Measurements from ENCODE around the gene SMC5. TPM values are rescaled to one million over a fixed set of nuclear protein-coding genes. Genes with fewer than 3 reads are reported as not detected.
A peak's percentile ranks its signal among the peaks of the same experiment; 100 is the strongest.

The SMC5 gene
- total and polyA plus RNA-seq, 2 donors (not counting 1 experiment from before 2014, with no cell fraction given) = 8.9 to 82.1 TPM

GRCh38 chr9:70340572-70340971 is 81.8 kb downstream of the SMC5 start:
- H3K4me3 Mint-ChIP-seq = no peak overlapping the region
- no peak for ATAC-seq (ENCODE audit: low read depth)
- H3K4me1 Mint-ChIP-seq = no peaks in the 10 kb centered on the region
- Histone ChIP-seq H3K9ac (ENCODE audit: low read length) (no peak overlapping the region), H3K4me3 (ENCODE audit: control extremely low read depth in 1 of 5, extremely low read depth in 1 of 5, insufficient read depth in 1 of 5, low read depth in 2 of 5, low read length in 4 of 5) (no peak overlapping the region), H3K36me3 (replicated peaks in 1 of 2; ENCODE audit: control extremely low read depth in 1 of 2, control insufficient read depth in 1 of 2, extremely low read depth in 1 of 2, insufficient read depth in 2 of 2, low read length in 1 of 2) (peaks cover 3 to 8% of the 10 kb centered on the region in 2 experiments), H3K79me2 (ENCODE audit: control insufficient read depth, insufficient read depth, low read length) (no peaks in the 10 kb centered on the region), H3K4me2 (replicated peaks; ENCODE audit: low read depth, low read length, poor library complexity, severe bottlenecking) (no peak overlapping the region), H3K4me1 (ENCODE audit: control insufficient read depth in 2 of 2, insufficient read depth in 2 of 2, low read length in 2 of 2) (no peaks in the 10 kb centered on the region), H4K20me1 (ENCODE audit: control insufficient read depth, insufficient read depth, low read length, poor library complexity, severe bottlenecking) (no peaks in the 10 kb centered on the region), H3K27ac (ENCODE audit: low read length in 2 of 2) (no peak overlapping the region), H2AFZ (ENCODE audit: insufficient read depth, low read depth, low read length, poor library complexity, severe bottlenecking) (no peak overlapping the region), H3K9me3 (ENCODE audit: control extremely low read depth in 1 of 3, control insufficient read depth in 2 of 3, insufficient read depth in 1 of 3, low read length in 2 of 3) (no peaks in the 10 kb centered on the region), H3K27me3 (replicated peaks in 1 of 4; ENCODE audit: control extremely low read depth in 1 of 4, control insufficient read depth in 3 of 4, insufficient read depth in 4 of 4, low read length in 3 of 4) (no peaks in the 10 kb centered on the region)
- no peaks in the 10 kb centered on the region for H3K9me3 Mint-ChIP-seq (ENCODE audit: insufficient read depth)
- no peaks in the 10 kb centered on the region for H3K27me3 Mint-ChIP-seq
- ChIA-PET POLR2A (no interaction called here), CTCF (interaction anchor here (0.7 to 4.0 kb wide), 17 partner anchors 11 to 261 kb away, joined by 3 to 80 read pairs (median 5); no protein-coding TSS in a partner anchor)
- no CpG with 5 or more reads among the region's 1 CpG for WGBS (ENCODE audit: insufficient coverage)
- H3K27ac Mint-ChIP-seq = no peak overlapping the region
- TF ChIP-seq CTCF (IDR thresholded peaks at IDR 0.05) = peak; percentile 78
- no peak for TF ChIP-seq EZH2 (IDR thresholded peaks at IDR 0.05; ENCODE audit: borderline replicate concordance, insufficient read depth, low read depth, low read length, poor library complexity, severe bottlenecking)
- DNase-seq = peak; percentile 32
- intact Hi-C loops (cut with micrococcal nuclease) = loop anchor here (1.0 to 2.0 kb wide), 3 partner anchors 72 to 262 kb away; no protein-coding TSS in a partner anchor

DNA sequence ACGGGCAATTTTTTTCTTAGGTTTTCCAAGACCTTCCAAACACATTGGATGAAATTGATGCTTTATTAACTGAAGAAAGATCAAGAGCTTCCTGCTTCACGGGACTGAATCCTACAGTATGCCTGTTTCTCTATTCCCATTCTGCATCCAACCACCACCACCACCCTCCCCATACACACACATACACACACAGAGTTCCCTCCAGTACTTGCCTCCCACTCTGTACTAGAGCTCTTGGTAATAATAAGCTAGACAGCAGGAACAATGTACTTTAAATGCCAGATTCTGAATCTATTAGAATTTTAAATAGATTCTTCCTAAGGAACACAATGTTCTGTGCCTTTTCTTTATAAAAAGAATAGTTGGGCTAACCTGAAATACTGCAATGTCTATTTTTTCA is 88.3 kb downstream of the SMC5 start:
- TF ChIP-seq CTCF (IDR thresholded peaks at IDR 0.05) (no peak), EZH2 (IDR thresholded peaks at IDR 0.05; ENCODE audit: borderline replicate concordance, insufficient read depth, low read depth, low read length, poor library complexity, severe bottlenecking) (no peak)
- no peaks in the 10 kb centered on the region for H3K79me2 ChIP-seq (ENCODE audit: control insufficient read depth, insufficient read depth, low read length)
- no peaks in the 10 kb centered on the region for H3K27me3 Mint-ChIP-seq
- no peak overlapping the region for H3K27ac ChIP-seq (ENCODE audit: low read length in 2 of 2)
- H3K4me3 Mint-ChIP-seq = no peak overlapping the region
- peaks cover 17 to 36% of the 10 kb centered on the region in 2 experiments for H3K36me3 ChIP-seq (replicated peaks in 1 of 2; ENCODE audit: control extremely low read depth in 1 of 2, control insufficient read depth in 1 of 2, extremely low read depth in 1 of 2, insufficient read depth in 2 of 2, low read length in 1 of 2)
- intact Hi-C loops (cut with micrococcal nuclease) = no loop called here
- WGBS (ENCODE audit: insufficient coverage) = no CpG with 5 or more reads among the region's 2 CpGs
- H3K4me1 ChIP-seq (ENCODE audit: control insufficient read depth in 2 of 2, insufficient read depth in 2 of 2, low read length in 2 of 2) = no peaks in the 10 kb centered on the region
- ATAC-seq (ENCODE audit: low read depth) = no peak
- no peak overlapping the region for H2AFZ ChIP-seq (ENCODE audit: insufficient read depth, low read depth, low read length, poor library complexity, severe bottlenecking)
- POLR2A ChIA-PET = no interaction called here
- no peak overlapping the region for H3K4me2 ChIP-seq (replicated peaks; ENCODE audit: low read depth, low read length, poor library complexity, severe bottlenecking)
- no peaks in the 10 kb centered on the region for H3K4me1 Mint-ChIP-seq
- CTCF ChIA-PET = interaction anchor here (1.8 kb wide), 1 partner anchor 256 kb away, joined by 5 read pairs; no protein-coding TSS in a partner anchor
- no peak overlapping the region for H3K9ac ChIP-seq (ENCODE audit: low read length)
- DNase-seq = no peak
- H3K9me3 Mint-ChIP-seq (ENCODE audit: insufficient read depth) = no peaks in the 10 kb centered on the region
- H4K20me1 ChIP-seq (ENCODE audit: control insufficient read depth, insufficient read depth, low read length, poor library complexity, severe bottlenecking) = no peaks in the 10 kb centered on the region
- H3K27me3 ChIP-seq (replicated peaks in 1 of 4; ENCODE audit: control extremely low read depth in 1 of 4, control insufficient read depth in 3 of 4, insufficient read depth in 4 of 4, low read length in 3 of 4) = no peaks in the 10 kb centered on the region
- no peak overlapping the region for H3K27ac Mint-ChIP-seq
- H3K4me3 ChIP-seq (ENCODE audit: control extremely low read depth in 1 of 5, extremely low read depth in 1 of 5, insufficient read depth in 1 of 5, low read depth in 2 of 5, low read length in 4 of 5) = no peak overlapping the region
- no peaks in the 10 kb centered on the region for H3K9me3 ChIP-seq (ENCODE audit: control extremely low read depth in 1 of 3, control insufficient read depth in 2 of 3, insufficient read depth in 1 of 3, low read length in 2 of 3)
